Peyer's patch (tissue), 4 donors: ENCODE data around the gene DUSP19. TPM values are rescaled to one million over a fixed set of nuclear protein-coding genes. Genes with fewer than 3 reads are reported as not detected.
A peak's percentile ranks its signal among the peaks of the same experiment; 100 is the strongest.

Experiments
- DNase-seq, 3 donors: peaks; one replicate each; pipeline ENCODE4 v3.0.0-alpha.2; 2017 to 2019
- H3K27ac ChIP-seq, 4 donors: fragments of 200-600 bp; sonication (generic); one replicate each; pipeline ENCODE4 v1.5.1; 2016 to 2019
- H3K27me3 ChIP-seq, 2 donors: fragments of 200-600 bp; sonication (generic); one replicate each; pipeline ENCODE4 v1.5.1; 2019
- H3K36me3 ChIP-seq, 3 donors: fragments of 200-600 bp; sonication (generic); one replicate each; pipeline ENCODE4 v1.5.1; 2016 to 2019
- H3K4me1 ChIP-seq, 4 donors: fragments of 200-600 bp; sonication (generic); one replicate each; pipeline ENCODE4 v1.5.1; 2016 to 2019
- H3K4me3 ChIP-seq, 4 donors: fragments of 200-600 bp; sonication (generic); 1 replicate in 3 of 4; 2 replicates in 1 of 4; pipeline ENCODE4 v1.5.1; 2016 to 2019; ENCODE audit warnings: mild to moderate bottlenecking in 1 of 4
- H3K9me3 ChIP-seq, 4 donors: fragments of 200-600 bp; sonication (generic); one replicate each; pipeline ENCODE4 v1.5.1; 2016 to 2019; ENCODE audit warnings: mild to moderate bottlenecking in 1 of 4
- POLR2A ChIP-seq, 2 donors: fragments of 450-650 bp; IDR thresholded peaks; one replicate each; pipeline ENCODE4 v1.5.1; 2017; ENCODE audit warnings: antibody characterized with exemption in 2 of 2, mild to moderate bottlenecking in 2 of 2, moderate library complexity in 2 of 2
- total RNA-seq, 4 donors: library from RNA; depleted of rRNA; stranded (reverse); fragments of >200 nt; gene quantifications; one replicate each; pipeline ENCODE4 v1.1.0, GENCODE V29; 2016
- TF ChIP-seq, protein P1 (sequence below), 6 experiments: fragments of 450-650 bp in 4 of 6; fragments of 200-600 bp in 2 of 6; sonication (generic) in 1 of 6; IDR thresholded peaks; one replicate each; pipeline ENCODE4 v1.5.1; 2017 to 2019; ENCODE audit warnings: antibody characterized with exemption in 6 of 6, mild to moderate bottlenecking in 3 of 6, moderate library complexity in 1 of 6

The DUSP19 gene
- total RNA-seq, 4 donors from 2014 or later: 0.28 to 2.5 (median 1.7) TPM

DNA sequence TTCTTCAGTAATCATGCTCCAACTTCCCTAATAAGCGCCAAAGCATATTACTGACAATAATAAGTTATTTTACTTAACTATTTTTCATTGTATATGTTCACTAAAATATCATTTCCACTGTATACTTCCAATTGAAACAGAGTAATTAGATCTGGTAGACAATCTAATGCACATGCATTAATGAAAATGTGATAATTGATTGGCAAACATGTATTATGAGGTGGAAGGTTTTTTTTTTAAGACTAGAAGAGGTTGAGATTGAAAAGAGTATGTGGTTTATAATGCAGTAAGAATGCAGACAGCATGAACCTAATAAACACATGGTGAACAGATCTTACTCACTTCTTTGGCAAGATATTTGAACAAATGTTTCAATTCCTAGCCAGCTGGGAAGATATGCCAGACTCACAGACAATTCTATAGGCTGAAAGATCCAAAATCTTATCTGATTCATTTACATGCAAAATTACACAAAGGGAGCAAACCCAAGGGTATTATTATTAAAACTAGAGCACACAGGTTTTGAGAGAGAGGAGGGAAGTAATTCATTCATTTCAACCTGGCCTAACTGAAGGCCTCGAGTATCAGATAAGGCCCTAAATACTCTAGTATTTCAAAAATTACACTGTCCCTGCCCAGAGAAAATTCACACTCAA is 43.1 kb upstream of the DUSP19 start:
- peaks cover 0 to 48% (median 12%) of the 10 kb centered on the region in 4 donors for H3K4me1 ChIP-seq
- H3K9me3 ChIP-seq: peaks cover 0 to 6% (median 0%) of the 10 kb centered on the region in 4 donors
- TF ChIP-seq, protein P1, sequence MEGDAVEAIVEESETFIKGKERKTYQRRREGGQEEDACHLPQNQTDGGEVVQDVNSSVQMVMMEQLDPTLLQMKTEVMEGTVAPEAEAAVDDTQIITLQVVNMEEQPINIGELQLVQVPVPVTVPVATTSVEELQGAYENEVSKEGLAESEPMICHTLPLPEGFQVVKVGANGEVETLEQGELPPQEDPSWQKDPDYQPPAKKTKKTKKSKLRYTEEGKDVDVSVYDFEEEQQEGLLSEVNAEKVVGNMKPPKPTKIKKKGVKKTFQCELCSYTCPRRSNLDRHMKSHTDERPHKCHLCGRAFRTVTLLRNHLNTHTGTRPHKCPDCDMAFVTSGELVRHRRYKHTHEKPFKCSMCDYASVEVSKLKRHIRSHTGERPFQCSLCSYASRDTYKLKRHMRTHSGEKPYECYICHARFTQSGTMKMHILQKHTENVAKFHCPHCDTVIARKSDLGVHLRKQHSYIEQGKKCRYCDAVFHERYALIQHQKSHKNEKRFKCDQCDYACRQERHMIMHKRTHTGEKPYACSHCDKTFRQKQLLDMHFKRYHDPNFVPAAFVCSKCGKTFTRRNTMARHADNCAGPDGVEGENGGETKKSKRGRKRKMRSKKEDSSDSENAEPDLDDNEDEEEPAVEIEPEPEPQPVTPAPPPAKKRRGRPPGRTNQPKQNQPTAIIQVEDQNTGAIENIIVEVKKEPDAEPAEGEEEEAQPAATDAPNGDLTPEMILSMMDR (IDR thresholded peaks at IDR 0.05): no peak
- TF ChIP-seq POLR2A (IDR thresholded peaks at IDR 0.05): no peak
- no peaks in the 10 kb centered on the region for H3K36me3 ChIP-seq
- H3K27me3 ChIP-seq: no peaks in the 10 kb centered on the region
- no peak for DNase-seq
- no peak overlapping the region for H3K27ac ChIP-seq
- H3K4me3 ChIP-seq: peak overlapping the region in 2 of 4 donors; percentile 73 to 92

DNA sequence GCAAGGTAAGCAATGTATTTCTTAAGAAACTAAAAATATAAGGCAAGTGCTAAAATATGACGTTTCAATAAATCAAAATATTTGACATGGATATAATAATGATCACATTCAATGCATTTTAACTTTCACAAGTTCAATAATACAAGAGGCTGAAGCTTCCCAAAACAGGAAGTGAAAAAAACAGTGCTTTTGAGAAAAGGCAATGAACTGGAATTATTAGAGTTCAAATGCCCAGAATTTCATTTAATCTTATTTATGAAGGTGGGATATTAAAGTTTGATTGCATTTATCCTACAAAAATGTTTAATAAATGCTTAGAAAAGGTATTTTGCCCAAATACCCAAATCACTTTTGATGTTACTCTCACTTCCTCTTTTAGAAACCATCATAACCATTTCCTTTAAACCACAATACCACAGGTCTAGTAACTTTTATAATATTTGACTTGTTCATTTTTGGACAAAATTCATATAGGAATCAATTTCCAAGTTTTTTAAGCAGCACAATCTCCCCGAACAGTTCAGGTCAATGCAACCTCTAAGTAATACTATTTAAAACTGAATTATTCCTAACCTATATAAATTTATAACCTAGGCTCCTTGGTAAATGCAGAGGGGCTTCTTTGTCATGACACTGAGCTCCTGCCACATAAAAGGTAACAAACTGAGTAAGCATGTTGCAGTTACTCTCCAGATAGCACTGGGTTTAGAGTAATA is 42.4 kb upstream of the DUSP19 start:
- Histone ChIP-seq H3K27ac (peak overlapping the region in 1 of 4 donors; percentile 25), H3K4me1 (peaks cover 0 to 48% (median 12%) of the 10 kb centered on the region in 4 donors), H3K4me3 (peak overlapping the region in 2 of 4 donors; percentile 73 to 92), H3K36me3 (no peaks in the 10 kb centered on the region), H3K9me3 (peaks cover 0 to 6% (median 0%) of the 10 kb centered on the region in 4 donors), H3K27me3 (no peaks in the 10 kb centered on the region)
- no peak for TF ChIP-seq POLR2A (IDR thresholded peaks at IDR 0.05)
- TF ChIP-seq, protein P1 (IDR thresholded peaks at IDR 0.05): no peak
- DNase-seq: no peak

DNA sequence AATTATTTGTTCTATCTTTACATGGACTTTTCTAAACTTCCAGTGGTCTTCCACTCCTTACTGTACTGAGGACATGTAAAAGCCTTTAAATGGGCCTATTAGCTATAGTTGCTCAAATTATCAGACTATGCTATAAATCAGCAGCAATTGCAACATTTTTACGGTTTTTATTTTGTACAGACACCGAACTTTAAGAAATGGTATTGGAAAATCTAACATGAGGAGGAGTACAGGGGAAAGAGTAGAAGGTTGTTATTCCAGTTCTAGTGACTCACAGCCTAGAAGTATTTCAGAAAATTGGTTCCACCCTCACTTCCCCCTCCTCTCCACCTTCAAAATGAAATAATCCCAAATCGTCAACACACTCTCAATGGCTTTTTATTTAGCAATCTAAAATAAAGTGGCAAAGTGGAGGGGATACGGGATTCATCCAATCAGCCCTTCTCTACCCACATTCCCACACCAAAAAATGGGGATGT is 41.4 kb upstream of the DUSP19 start:
- peaks cover 0 to 43% (median 12%) of the 10 kb centered on the region in 4 donors for H3K4me1 ChIP-seq
- H3K36me3 ChIP-seq: no peaks in the 10 kb centered on the region
- DNase-seq: no peak
- peaks cover 0 to 6% (median 0%) of the 10 kb centered on the region in 4 donors for H3K9me3 ChIP-seq
- TF ChIP-seq POLR2A (IDR thresholded peaks at IDR 0.05): no peak
- TF ChIP-seq, protein P1 (IDR thresholded peaks at IDR 0.05): no peak
- H3K27me3 ChIP-seq: no peaks in the 10 kb centered on the region
- H3K4me3 ChIP-seq: peak overlapping the region; percentile 59 to 92 (median 69)
- peak overlapping the region; percentile 79 to 99 (median 92) for H3K27ac ChIP-seq

DNA sequence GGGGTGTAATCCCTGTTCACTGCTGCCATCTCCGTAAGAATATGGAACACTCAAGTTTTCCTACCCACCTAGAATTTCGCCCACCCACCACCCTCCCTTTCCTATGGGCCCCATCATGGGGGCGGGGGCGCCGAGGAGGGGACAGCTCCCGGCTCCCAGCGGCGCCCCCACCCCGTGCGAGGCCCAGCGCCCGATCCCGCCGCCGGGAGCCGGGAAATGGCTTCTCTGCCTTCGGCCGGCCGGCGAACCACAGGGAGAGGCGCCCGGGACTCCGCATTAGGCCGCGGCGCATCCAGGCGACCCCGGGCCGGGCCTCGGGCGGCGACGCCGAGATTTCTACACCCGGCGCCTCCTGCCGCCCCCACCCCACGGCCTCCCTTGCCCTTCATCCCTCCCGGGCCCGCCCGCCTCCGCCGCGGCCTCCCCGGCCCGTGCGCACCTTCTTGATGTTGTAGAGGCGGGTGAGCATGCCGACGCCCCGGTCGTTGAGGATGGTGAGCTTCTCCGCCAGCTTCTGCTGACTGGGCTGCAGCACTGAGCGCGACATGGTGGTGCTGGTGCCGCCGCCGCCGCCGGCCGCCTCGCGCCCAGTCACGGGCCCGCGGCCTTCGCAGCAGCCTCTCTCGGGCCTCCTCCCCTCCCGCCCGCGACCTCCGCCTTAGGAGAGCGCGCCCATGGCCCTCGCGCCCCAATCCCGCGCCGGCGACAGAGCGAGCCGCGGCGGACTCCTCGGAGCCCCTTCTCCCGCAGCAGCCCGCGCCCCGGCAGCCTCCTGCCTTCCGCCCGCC is 40.8 kb upstream of the DUSP19 start:
- TF ChIP-seq, protein P1 (IDR thresholded peaks at IDR 0.05): no peak
- TF ChIP-seq POLR2A (IDR thresholded peaks at IDR 0.05): peak in 1 of 2 donors; percentile 63
- peak overlapping the region; percentile 59 to 92 (median 69) for H3K4me3 ChIP-seq
- peak overlapping the region; percentile 79 to 99 (median 92) for H3K27ac ChIP-seq
- no peaks in the 10 kb centered on the region for H3K27me3 ChIP-seq
- peaks cover 0 to 37% (median 12%) of the 10 kb centered on the region in 4 donors for H3K4me1 ChIP-seq
- H3K9me3 ChIP-seq: peaks cover 0 to 6% (median 0%) of the 10 kb centered on the region in 4 donors
- no peaks in the 10 kb centered on the region for H3K36me3 ChIP-seq
- DNase-seq: peak in 2 of 3 donors; percentile 21 to 67
